DMS114 treated with DMSO at 0.1 percent for 48 hours (cell line): ENCODE results near the gene TAGAP.
A peak's percentile ranks its signal among the peaks of the same experiment; 100 is the strongest.
"Not testable (repeated sequence)": the region's sequence is repeated elsewhere in the genome, so short reads cannot be mapped to it uniquely, and the experiment has no call there.

Experiments used
- DNase-seq: peaks from one replicate; lab custom pipeline; 2025; ENCODE audit not compliant: unreplicated experiment; lab: John Stamatoyannopoulos, UW

TAGAP gene

GRCh38 chr6:159047891-159048685, 3.3 kb upstream of the TAGAP start:
- DNase-seq = no peak

GRCh38 chr6:159045801-159046200, 1.0 kb upstream of the TAGAP start:
- no peak for DNase-seq

- no peak for DNase-seq
Observed at GRCh38 chr6:159043947-159044346, 844 bp downstream of the TAGAP start.

GRCh38 chr6:159043251-159043650, 1.5 kb downstream of the TAGAP start:
- no peak for DNase-seq

GRCh38 chr6:159042826-159043181, 2.0 kb downstream of the TAGAP start:
- DNase-seq = no peak

GRCh38 chr6:159042003-159042825, 2.6 kb downstream of the TAGAP start:
- DNase-seq = peak; percentile 31

GRCh38 chr6:159041181-159041580, 3.6 kb downstream of the TAGAP start:
- no peak for DNase-seq

- no peak for DNase-seq
Observed at GRCh38 chr6:159039885-159040258, 4.9 kb downstream of the TAGAP start.

- DNase-seq = no peak
Observed at GRCh38 chr6:159038914-159039884, 5.6 kb downstream of the TAGAP start.

- not testable (repeated sequence) for DNase-seq
Observed at GRCh38 chr6:159038318-159038717, 6.5 kb downstream of the TAGAP start.

- no peak for DNase-seq
Observed at GRCh38 chr6:159037756-159038290, 7.0 kb downstream of the TAGAP start.

GRCh38 chr6:159036673-159037072, 8.1 kb downstream of the TAGAP start:
- no peak for DNase-seq

- DNase-seq = no peak
Observed at GRCh38 chr6:159035891-159036290, 8.9 kb downstream of the TAGAP start.

- no peak for DNase-seq
Observed at GRCh38 chr6:159033160-159034049, 11.4 kb downstream of the TAGAP start.

- no peak for DNase-seq
Observed at GRCh38 chr6:159031846-159032245, 12.9 kb downstream of the TAGAP start.

GRCh38 chr6:159030168-159030567, 14.6 kb downstream of the TAGAP start:
- no peak for DNase-seq

- not testable (repeated sequence) for DNase-seq
Observed at GRCh38 chr6:159025224-159025623, 19.6 kb downstream of the TAGAP start.

- no peak for DNase-seq
Observed at GRCh38 chr6:159023893-159024292, 20.9 kb downstream of the TAGAP start.

GRCh38 chr6:159020011-159020410, 24.8 kb downstream of the TAGAP start:
- no peak for DNase-seq
